Naive thymus-derived CD4-positive, alpha-beta T cell (primary cell): Measurements from ENCODE around the gene ZACN. TPM values are rescaled to one million over a fixed set of nuclear protein-coding genes. Genes with fewer than 3 reads are reported as not detected.

Experiments used
- ATAC-seq: fragments of 150-1000 bp; cut with Tn5 transposase; 2 replicates; pipeline ENCODE4 v1.10.0; 2021; ENCODE audit warnings: mild to moderate bottlenecking, moderate library complexity
- CTCF ChIA-PET: fragments of 350-600 bp; sonication (Branson Sonifier 250); formaldehyde crosslinking; loops from one replicate; lab custom pipeline; 2021; ENCODE audit warnings: antibody characterized with exemption; lab: Charles Lee
- POLR2A ChIA-PET: fragments of 350-600 bp; sonication (Branson Sonifier 250); formaldehyde crosslinking; loops from one replicate; lab custom pipeline; 2021; ENCODE audit warnings: antibody characterized with exemption, inconsistent platforms; lab: Charles Lee
- DNase-seq, 9 donors: peaks; one replicate each; pipeline versions ENCODE4 v3.0.0 to v3.0.0-alpha.2; 2020 to 2022; ENCODE audit warnings: mixed read lengths in 1 of 9
- H3K27ac ChIP-seq: one replicate; pipeline ENCODE4 v1.7.0; 2013; ENCODE audit warnings: mild to moderate bottlenecking, low read depth, low read length, moderate library complexity
- H3K27me3 ChIP-seq, 2 donors: one replicate each; pipeline ENCODE4 v1.7.0; 2013; ENCODE audit warnings: low read length in 2 of 2, mild to moderate bottlenecking in 2 of 2, moderate library complexity in 2 of 2; ENCODE audit not compliant: control insufficient read depth in 2 of 2, insufficient read depth in 2 of 2
- H3K36me3 ChIP-seq, 3 experiments: 1 replicate in 2 of 3; 2 replicates in 1 of 3; pipeline ENCODE4 v1.7.0; 2013; ENCODE audit warnings: low read length in 3 of 3, mild to moderate bottlenecking in 3 of 3, moderate library complexity in 1 of 3; ENCODE audit not compliant: insufficient read depth in 3 of 3, control insufficient read depth in 2 of 3
- H3K4me1 ChIP-seq, 2 donors: one replicate each; pipeline ENCODE4 v1.7.0; 2013; ENCODE audit warnings: low read length in 2 of 2, mild to moderate bottlenecking in 2 of 2, moderate library complexity in 1 of 2; ENCODE audit not compliant: control insufficient read depth in 2 of 2, insufficient read depth in 2 of 2
- H3K4me3 ChIP-seq: 2 replicates; pipeline ENCODE4 v1.7.0; 2013; ENCODE audit warnings: mild to moderate bottlenecking, low read length
- H3K9me3 ChIP-seq, 3 experiments: 1 replicate in 2 of 3; 2 replicates in 1 of 3; pipeline ENCODE4 v1.7.0; 2013; ENCODE audit warnings: low read length in 3 of 3; ENCODE audit not compliant: control insufficient read depth in 2 of 3
- H3K27ac Mint-ChIP-seq, 9 donors: one replicate each; pipeline ENCODE4 v1.8.0; 2020 to 2022; ENCODE audit warnings: mixed read lengths in 9 of 9, mild to moderate bottlenecking in 8 of 9, moderate library complexity in 5 of 9, inconsistent platforms in 2 of 9
- H3K27me3 Mint-ChIP-seq, 5 donors: one replicate each; pipeline ENCODE4 v1.8.0; 2021 to 2022; ENCODE audit warnings: mixed read lengths in 5 of 5, mild to moderate bottlenecking in 1 of 5
- H3K36me3 Mint-ChIP-seq, 5 donors: one replicate each; pipeline ENCODE4 v1.8.0; 2020 to 2022; ENCODE audit warnings: mixed read lengths in 5 of 5, mild to moderate bottlenecking in 3 of 5, inconsistent platforms in 1 of 5
- H3K4me1 Mint-ChIP-seq, 7 donors: one replicate each; pipeline ENCODE4 v1.8.0; 2020 to 2022; ENCODE audit warnings: mixed read lengths in 7 of 7, mild to moderate bottlenecking in 3 of 7, inconsistent platforms in 1 of 7
- H3K4me3 Mint-ChIP-seq, 10 donors: one replicate each; pipeline ENCODE4 v1.8.0; 2020 to 2022; ENCODE audit warnings: mild to moderate bottlenecking in 10 of 10, mixed read lengths in 10 of 10, moderate library complexity in 6 of 10, inconsistent platforms in 2 of 10
- H3K9me3 Mint-ChIP-seq, 11 donors: one replicate each; pipeline ENCODE4 v1.8.0; 2020 to 2022; ENCODE audit warnings: mixed read lengths in 11 of 11, mild to moderate bottlenecking in 4 of 11, inconsistent platforms in 1 of 11, moderate library complexity in 1 of 11
- intact Hi-C, 2 donors: fragments of 100-400 bp; cut with micrococcal nuclease; formaldehyde crosslinking; loops; one replicate each; pipeline ENCODE4 v1.15.1; 2023
- polyA plus RNA-seq, 2 donors: library from polyadenylated mRNA; unstranded; fragments of 300-500 nt; fragmentation: Illumina TruSeq; gene quantifications; one replicate each; pipeline ENCODE4 v1.2.3, GENCODE V29; 2021
- total RNA-seq, 6 experiments: library from RNA in 5 of 6; stranded (reverse) in 5 of 6; gene quantifications; 1 replicate in 5 of 6; 2 replicates in 1 of 6; pipeline ENCODE4 v1.2.3 and lab custom pipeline; 2021 to 2026

The ZACN gene
- total and polyA plus RNA-seq, 7 experiments from 2014 or later: 0.24 to 4.6 (median 0.72) TPM; not detected in 1

DNA sequence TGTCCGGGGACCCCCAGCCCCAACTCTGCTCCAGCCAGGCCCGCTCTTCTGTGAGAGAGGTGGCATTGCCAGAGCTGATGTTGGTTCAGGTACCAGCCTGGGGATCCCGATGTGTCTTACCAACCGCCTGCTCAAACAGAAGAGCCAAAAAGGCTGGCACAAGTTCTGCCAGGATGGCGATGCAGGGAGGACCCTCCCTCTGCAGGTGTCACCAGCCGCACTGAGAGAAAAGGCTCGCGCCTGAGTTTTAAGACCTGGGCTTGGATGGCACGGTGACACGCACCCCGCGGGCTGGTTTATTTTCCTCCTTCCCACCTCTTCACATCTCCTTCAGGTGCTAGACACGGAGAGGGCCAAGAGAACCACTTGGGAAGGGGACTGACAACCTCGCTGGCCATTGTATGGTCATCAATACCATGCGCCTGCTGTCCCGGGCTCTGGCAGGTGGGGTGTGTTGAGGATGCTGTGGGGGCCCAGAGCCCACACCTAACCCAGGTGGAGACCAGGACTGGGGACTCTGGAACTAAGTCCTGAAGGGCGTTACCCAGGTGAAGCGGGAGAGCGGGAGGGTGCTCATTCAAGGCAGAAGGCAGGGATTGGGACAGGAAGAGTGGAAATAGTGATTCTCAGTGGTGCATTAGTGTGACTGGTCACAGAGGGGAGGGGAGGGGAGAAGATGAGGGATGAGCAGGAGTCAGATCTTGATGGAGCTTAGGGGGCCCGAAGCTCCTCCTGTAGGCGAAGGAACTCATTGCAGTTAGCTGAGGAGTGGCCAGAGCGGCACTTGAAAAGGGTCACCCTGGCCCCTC lies 45.8 kb downstream of the ZACN start:
- ChIA-PET POLR2A (interaction anchor here (0.9 to 7.9 kb wide), 10 partner anchors 18 to 155 kb away, joined by 3 to 90 read pairs (median 6); partner anchors contain the start of genes EXOC7 and FOXJ1), CTCF (interaction anchor here (1.0 to 13.6 kb wide), 13 partner anchors 10 to 156 kb away, joined by 3 to 191 read pairs (median 5); no protein-coding TSS in a partner anchor)
- Mint-ChIP-seq H3K4me1 (peaks cover 15 to 44% (median 32%) of the 10 kb centered on the region in 7 donors), H3K36me3 (no peaks in the 10 kb centered on the region), H3K27me3 (no peaks in the 10 kb centered on the region), H3K4me3 (peak overlapping the region in 1 of 10 donors; percentile 38), H3K27ac (peak overlapping the region in 3 of 9 donors; percentile 80 to 95 (median 81)), H3K9me3 (peaks cover 0 to 2% (median 0%) of the 10 kb centered on the region in 11 donors)
- Histone ChIP-seq H3K4me1 (peaks cover 0 to 30% of the 10 kb centered on the region in 2 donors), H3K27me3 (no peaks in the 10 kb centered on the region), H3K9me3 (no peaks in the 10 kb centered on the region), H3K36me3 (no peaks in the 10 kb centered on the region), H3K4me3 (no peak overlapping the region), H3K27ac (no peak overlapping the region)
- ATAC-seq (no peak), DNase-seq (no peak)
- intact Hi-C loops: loop anchor here in 1 of 2 donors (5.0 kb wide), 1 partner anchor 173 kb away; no protein-coding TSS in a partner anchor

DNA sequence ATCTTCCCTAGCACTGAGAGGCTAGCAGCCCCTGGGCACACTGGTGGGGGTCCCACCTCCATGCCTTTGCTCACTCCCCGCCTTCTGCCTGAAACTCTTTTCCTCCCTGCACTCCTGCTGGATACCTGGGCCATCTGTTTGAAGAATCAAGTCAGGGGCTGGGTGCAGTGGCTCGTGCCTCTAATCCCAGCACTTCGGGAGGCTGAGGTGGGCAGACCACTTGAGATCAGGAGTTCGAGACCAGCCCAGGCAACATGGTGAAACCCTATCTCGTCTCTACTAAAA lies 46.4 kb downstream of the ZACN start:
- Histone ChIP-seq H3K4me1 (peaks cover 0 to 30% of the 10 kb centered on the region in 2 donors), H3K27ac (no peak overlapping the region), H3K36me3 (no peaks in the 10 kb centered on the region), H3K27me3 (no peaks in the 10 kb centered on the region), H3K4me3 (no peak overlapping the region), H3K9me3 (no peaks in the 10 kb centered on the region)
- H3K9me3 Mint-ChIP-seq: peaks cover 0 to 2% (median 0%) of the 10 kb centered on the region in 11 donors
- no peaks in the 10 kb centered on the region for H3K36me3 Mint-ChIP-seq
- ATAC-seq (no peak), DNase-seq (no peak)
- peaks cover 15 to 44% (median 32%) of the 10 kb centered on the region in 7 donors for H3K4me1 Mint-ChIP-seq
- POLR2A ChIA-PET: interaction anchor here (0.9 to 7.9 kb wide), 8 partner anchors 9 to 148 kb away, joined by 3 to 90 read pairs (median 6); partner anchors contain the start of genes EXOC7 and FOXJ1
- no peaks in the 10 kb centered on the region for H3K27me3 Mint-ChIP-seq
- intact Hi-C loops: no loop called here
- H3K27ac Mint-ChIP-seq: peak overlapping the region in 2 of 9 donors; percentile 80 to 95
- H3K4me3 Mint-ChIP-seq: no peak overlapping the region
- CTCF ChIA-PET: interaction anchor here (0.9 to 13.6 kb wide), 7 partner anchors 18 to 155 kb away, joined by 3 to 191 read pairs (median 9); no protein-coding TSS in a partner anchor

- peaks cover 0 to 25% of the 10 kb centered on the region in 2 donors for H3K4me1 ChIP-seq
- no peaks in the 10 kb centered on the region for H3K36me3 Mint-ChIP-seq
- H3K4me3 Mint-ChIP-seq: peak overlapping the region in 2 of 10 donors; percentile 25 to 34
- H3K27ac ChIP-seq: no peak overlapping the region
- CTCF ChIA-PET: interaction anchor here (0.7 to 13.6 kb wide), 10 partner anchors 17 to 155 kb away, joined by 3 to 191 read pairs (median 4); no protein-coding TSS in a partner anchor
- no peak for DNase-seq
- peaks cover 0 to 2% (median 0%) of the 10 kb centered on the region in 11 donors for H3K9me3 Mint-ChIP-seq
- no peaks in the 10 kb centered on the region for H3K27me3 ChIP-seq
- no peaks in the 10 kb centered on the region for H3K36me3 ChIP-seq
- intact Hi-C loops: no loop called here
- ATAC-seq: no peak
- peaks cover 11 to 40% (median 30%) of the 10 kb centered on the region in 7 donors for H3K4me1 Mint-ChIP-seq
- peak overlapping the region in 8 of 9 donors; percentile 73 to 95 (median 86) for H3K27ac Mint-ChIP-seq
- H3K9me3 ChIP-seq: no peaks in the 10 kb centered on the region
- H3K4me3 ChIP-seq: no peak overlapping the region
- H3K27me3 Mint-ChIP-seq: peaks cover 0 to 2% (median 0%) of the 10 kb centered on the region in 5 donors
- POLR2A ChIA-PET: interaction anchor here (0.8 to 7.9 kb wide), 13 partner anchors 10 to 148 kb away, joined by 3 to 90 read pairs (median 5); partner anchors contain the start of genes EXOC7 and FOXJ1
Observed at GRCh38 chr17:76125922-76126321, 46.9 kb downstream of the ZACN start.

GRCh38 chr17:76130473-76130872 lies 51.5 kb downstream of the ZACN start:
- H3K4me1 ChIP-seq: peaks cover 0 to 18% of the 10 kb centered on the region in 2 donors
- no peaks in the 10 kb centered on the region for H3K9me3 ChIP-seq
- no peaks in the 10 kb centered on the region for H3K36me3 Mint-ChIP-seq
- ChIA-PET CTCF (interaction anchor here (0.7 to 2.7 kb wide), 4 partner anchors 10 to 154 kb away, joined by 3 to 8 read pairs (median 5); no protein-coding TSS in a partner anchor), POLR2A (interaction anchor here (0.6 to 6.5 kb wide), 7 partner anchors 13 to 140 kb away, joined by 3 to 51 read pairs (median 4); partner anchors contain the start of gene FOXJ1)
- peaks cover 0 to 2% (median 0%) of the 10 kb centered on the region in 5 donors for H3K27me3 Mint-ChIP-seq
- no peak overlapping the region for H3K27ac ChIP-seq
- no peak overlapping the region for H3K27ac Mint-ChIP-seq
- no peaks in the 10 kb centered on the region for H3K9me3 Mint-ChIP-seq
- intact Hi-C loops: no loop called here
- no peaks in the 10 kb centered on the region for H3K36me3 ChIP-seq
- DNase-seq: no peak
- H3K4me3 ChIP-seq: no peak overlapping the region
- H3K4me3 Mint-ChIP-seq: no peak overlapping the region
- H3K27me3 ChIP-seq: no peaks in the 10 kb centered on the region
- ATAC-seq: no peak
- peaks cover 28 to 37% (median 31%) of the 10 kb centered on the region in 7 donors for H3K4me1 Mint-ChIP-seq

GRCh38 chr17:76131051-76131691 lies 52.2 kb downstream of the ZACN start:
- ATAC-seq (no peak), DNase-seq (no peak)
- H3K36me3 Mint-ChIP-seq: no peaks in the 10 kb centered on the region
- peaks cover 27 to 34% (median 28%) of the 10 kb centered on the region in 7 donors for H3K4me1 Mint-ChIP-seq
- H3K9me3 Mint-ChIP-seq: no peaks in the 10 kb centered on the region
- H3K27ac Mint-ChIP-seq: peak overlapping the region in 3 of 9 donors; percentile 14 to 71 (median 17)
- POLR2A ChIA-PET: interaction anchor here (0.7 to 6.5 kb wide), 3 partner anchors 12 to 107 kb away, joined by 4 to 51 read pairs (median 4); partner anchors contain the start of gene FOXJ1
- Histone ChIP-seq H3K27ac (no peak overlapping the region), H3K36me3 (no peaks in the 10 kb centered on the region), H3K9me3 (no peaks in the 10 kb centered on the region), H3K4me1 (peaks cover 0 to 23% of the 10 kb centered on the region in 2 donors), H3K4me3 (no peak overlapping the region), H3K27me3 (no peaks in the 10 kb centered on the region)
- CTCF ChIA-PET: interaction anchor here (1.2 to 2.7 kb wide), 3 partner anchors 49 to 153 kb away, joined by 3 to 8 read pairs (median 6); no protein-coding TSS in a partner anchor
- H3K27me3 Mint-ChIP-seq: peaks cover 0 to 2% (median 0%) of the 10 kb centered on the region in 5 donors
- no peak overlapping the region for H3K4me3 Mint-ChIP-seq
- intact Hi-C loops: no loop called here
